ENCODE data around the gene KIF26B.

- TF ChIP-seq POLR2A (IDR thresholded peaks at IDR 0.05; ENCODE audit: low read depth, low read length) (no peak), CTCF (IDR thresholded peaks at IDR 0.05 in 2 of 3, conservative IDR thresholded peaks at IDR 0.05 in 1 of 3; ENCODE audit: control insufficient read depth in 2 of 3, extremely low read depth in 1 of 3, insufficient read depth in 1 of 3, low read depth in 3 of 3, low read length in 3 of 3) (no peak), PAX8 (IDR thresholded peaks at IDR 0.05) (no peak), YY1 (IDR thresholded peaks at IDR 0.05; ENCODE audit: low read depth, low read length) (no peak), POLR2AphosphoS2 (IDR thresholded peaks at IDR 0.05; ENCODE audit: low read depth, low read length) (no peak), SPI1 (IDR thresholded peaks at IDR 0.05; ENCODE audit: borderline replicate concordance, insufficient read depth, low read depth, low read length) (no peak), PBX3 (IDR thresholded peaks at IDR 0.05; ENCODE audit: insufficient replicate concordance, low read depth, low read length) (no peak), CBX3 (IDR thresholded peaks at IDR 0.05; ENCODE audit: borderline replicate concordance, low read depth) (no peak), ZBED1 (IDR thresholded peaks at IDR 0.05; ENCODE audit: borderline replicate concordance) (no peak), CBX5 (IDR thresholded peaks at IDR 0.05; ENCODE audit: low read depth) (no peak)
These were observed 371.4 kb downstream of the KIF26B start for GRCh38 chr1:245526141-245526540.
